ENCODE measurements around the gene TNKS2.

- no peak for TF ChIP-seq EZH2 (IDR thresholded peaks at IDR 0.05; ENCODE audit: low read length)
- no peak for TF ChIP-seq CTCF (optimal IDR thresholded peaks at IDR 0.05 in 1 of 3, IDR thresholded peaks at IDR 0.05 in 1 of 3, conservative IDR thresholded peaks at IDR 0.05 in 1 of 3; ENCODE audit: extremely low read depth in 1 of 3, insufficient read depth in 2 of 3, low read length in 3 of 3)
Observed at GRCh38 chr10:91766676-91767075, 31.6 kb upstream of the TNKS2 start.

Measured in keratinocyte (primary cell).